ENCODE results near the gene CSNK2B.

- TF ChIP-seq CTCF (IDR thresholded peaks at IDR 0.05; ENCODE audit: low read length), result no peak
- TF ChIP-seq EZH2 (optimal IDR thresholded peaks at IDR 0.05; ENCODE audit: low read depth, low read length), result no peak
These were observed 47.6 kb downstream of the CSNK2B start for GRCh38 chr6:31713465-31713864.
